Stomach (tissue), 4 donors: Measurements from ENCODE around the gene SLC4A4.

Experiments
- CTCF ChIP-seq, 7 experiments: fragments of 450-650 bp in 4 of 7; fragments of 200-600 bp in 3 of 7; sonication (generic) in 3 of 7; IDR thresholded peaks; one replicate each; pipeline ENCODE4 v1.5.1; 2016 to 2019; ENCODE audit warnings: antibody characterized with exemption in 7 of 7, control low read depth in 2 of 7, mild to moderate bottlenecking in 1 of 7
- EP300 ChIP-seq: sonication (generic); formaldehyde crosslinking; IDR thresholded peaks from one replicate; pipeline ENCODE4 v1.6.1; 2017; ENCODE audit warnings: antibody characterized with exemption
- POLR2A ChIP-seq, 4 donors: fragments of 450-650 bp; IDR thresholded peaks; one replicate each; pipeline ENCODE4 v1.6.1; 2016; ENCODE audit warnings: antibody characterized with exemption in 4 of 4, control low read depth in 2 of 4, mild to moderate bottlenecking in 1 of 4, moderate library complexity in 1 of 4
- POLR2AphosphoS5 ChIP-seq, 3 donors: sonication (generic); formaldehyde crosslinking; IDR thresholded peaks; one replicate each; pipeline ENCODE4 v1.6.1; 2016; ENCODE audit warnings: antibody characterized with exemption in 3 of 3

DNA sequence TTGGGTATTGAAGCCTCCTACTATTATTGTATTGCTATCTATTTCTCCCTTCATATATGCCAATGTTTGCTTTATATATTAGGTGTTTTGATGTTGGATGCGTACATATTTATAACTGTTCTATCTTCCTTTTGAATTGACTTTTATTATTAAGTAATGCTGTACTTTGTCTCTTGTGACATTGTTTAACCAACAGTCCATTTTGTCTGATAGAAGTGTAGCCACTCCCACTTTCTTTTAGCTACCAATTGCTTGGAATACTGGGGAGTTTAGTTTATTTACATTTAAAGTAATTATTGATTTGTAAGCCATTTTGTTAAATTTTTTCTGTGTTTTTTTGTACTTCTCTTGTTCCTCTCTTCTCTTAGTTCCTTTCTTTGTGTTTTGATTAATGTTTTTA lies 249.2 kb downstream of the SLC4A4 start:
- TF ChIP-seq CTCF (IDR thresholded peaks at IDR 0.05), result no peak
- no peak for TF ChIP-seq POLR2A (IDR thresholded peaks at IDR 0.05)
- no peak for TF ChIP-seq EP300
- no peak for TF ChIP-seq POLR2AphosphoS5 (IDR thresholded peaks at IDR 0.05)
